A549 (cell line): ENCODE results near the gene ATP2B3. TPM values are rescaled to one million over a fixed set of nuclear protein-coding genes. Genes with fewer than 3 reads are reported as not detected.

Source experiments
- ATAC-seq, 2 experiments: fragments of 200-7000 bp in 1 of 2; fragments of >200 bp in 1 of 2; cut with Nextera tagmentation in 1 of 2; cut with Tn5 transposase in 1 of 2; 3 replicates each; pipeline versions ENCODE4 v1.8.0 to v1.9.1; 2018 to 2020; ENCODE audit warnings: mild to moderate bottlenecking in 1 of 2, moderate library complexity in 1 of 2
- CTCF ChIA-PET: fragments of 300-600 bp; sonication (Branson Sonifier 250); formaldehyde crosslinking; extraction: SDS; loops from one replicate; lab custom pipeline; 2021; ENCODE audit warnings: antibody characterized with exemption, inconsistent platforms; lab: Yijun Ruan, JAX
- POLR2A ChIA-PET: fragments of 350-600 bp; formaldehyde crosslinking; extraction: SDS; loops from one replicate; lab custom pipeline; 2021; ENCODE audit warnings: antibody characterized with exemption, inconsistent platforms; lab: Yijun Ruan, JAX
- DNase-seq, 2 experiments: peaks; one replicate each; pipeline versions ENCODE4 v3.0.0 to v3.0.0-alpha.2; 2011 to 2016; ENCODE audit warnings: low read depth in 1 of 2, low spot score in 1 of 2
- FAIRE-seq: peaks from 2 replicates; lab custom pipeline; 2011; peaks lifted over from hg19 to GRCh38; lab: Jason Lieb, UNC
- H3K27ac ChIP-seq, 2 experiments: fragments of >200 bp; sonication (Bioruptor Twin); formaldehyde crosslinking; 3 replicates each; pipeline ENCODE4 v1.5.1; 2016 to 2017
- H3K4me1 ChIP-seq: fragments of >200 bp; sonication (Bioruptor Twin); formaldehyde crosslinking; 3 replicates; pipeline ENCODE4 v1.6.1; 2016
- H3K4me2 ChIP-seq: fragments of >200 bp; sonication (Bioruptor Twin); formaldehyde crosslinking; 3 replicates; pipeline ENCODE4 v1.6.1; 2016
- H3K4me3 ChIP-seq: fragments of >200 bp; sonication (Bioruptor Twin); formaldehyde crosslinking; 3 replicates; pipeline ENCODE4 v1.5.1; 2016
- H3K9me3 ChIP-seq: fragments of >200 bp; sonication (Bioruptor Twin); formaldehyde crosslinking; 3 replicates; pipeline ENCODE4 v1.6.1; 2016
- CHD4 ChIP-seq: fragments of 200-600 bp; sonication (generic); IDR thresholded peaks from 2 replicates; pipeline ENCODE4 v1.6.1; 2016; ENCODE audit warnings: antibody characterized with exemption, mild to moderate bottlenecking, borderline replicate concordance
- CTCF ChIP-seq: fragments of >200 bp; sonication (Bioruptor Twin); formaldehyde crosslinking; IDR thresholded peaks from 3 replicates; pipeline ENCODE4 v1.5.1; 2016
- EP300 ChIP-seq, 2 experiments: fragments of >200 bp; sonication (Bioruptor Twin); formaldehyde crosslinking; IDR thresholded peaks; 2 replicates in 1 of 2; 3 replicates in 1 of 2; pipeline ENCODE4 v1.6.1; 2016 to 2017
- ESRRA ChIP-seq: fragments of 150-350 bp; IDR thresholded peaks from 2 replicates; pipeline ENCODE4 v1.6.1; 2014; ENCODE audit warnings: mild to moderate bottlenecking, low read length, borderline replicate concordance
- FOSB ChIP-seq: fragments of 250-450 bp; sonication (Bioruptor Pico); IDR thresholded peaks from 2 replicates; pipeline ENCODE4 v1.5.0; 2020; ENCODE audit warnings: mild to moderate bottlenecking, moderate library complexity
- FOSL2 ChIP-seq, 2 experiments: fragments of 450-650 bp in 1 of 2; fragments of >200 bp in 1 of 2; sonication (Bioruptor Twin) in 1 of 2; formaldehyde crosslinking; IDR thresholded peaks; 2 replicates each; pipeline versions ENCODE4 v1.5.0 to v1.6.1; 2016 to 2020; ENCODE audit warnings: mild to moderate bottlenecking in 1 of 2, moderate library complexity in 1 of 2
- HDAC2 ChIP-seq: fragments of 200-600 bp; sonication (generic); IDR thresholded peaks from 2 replicates; pipeline ENCODE4 v1.6.1; 2016
- HOXA7 ChIP-seq: fragments of 250-450 bp; sonication (Bioruptor Pico); IDR thresholded peaks from 2 replicates; pipeline ENCODE4 v1.5.0; 2020; ENCODE audit warnings: mild to moderate bottlenecking, moderate library complexity
- HOXB5 ChIP-seq: fragments of 250-450 bp; sonication (Bioruptor Pico); IDR thresholded peaks from 2 replicates; pipeline ENCODE4 v1.5.0; 2020; ENCODE audit warnings: mild to moderate bottlenecking, moderate library complexity
- KDM1A ChIP-seq: fragments of 200-600 bp; sonication (generic); IDR thresholded peaks from 2 replicates; pipeline ENCODE4 v1.6.1; 2016; ENCODE audit warnings: low read depth, mild to moderate bottlenecking
- MAZ ChIP-seq: fragments of 150-350 bp; IDR thresholded peaks from 2 replicates; pipeline ENCODE4 v1.6.1; 2014; ENCODE audit warnings: antibody characterized with exemption, low read depth, low read length, borderline replicate concordance
- MYC ChIP-seq: IDR thresholded peaks from 2 replicates; pipeline ENCODE4 v1.6.1; 2012; ENCODE audit warnings: mild to moderate bottlenecking, inconsistent platforms, low read length, improper control_type of control experiment, borderline replicate concordance
- NFE2L2 ChIP-seq: fragments of 150-350 bp; conservative IDR thresholded peaks from 2 replicates; pipeline ENCODE4 v1.6.1; 2014; ENCODE audit warnings: low read length
- NR3C1 ChIP-seq: fragments of >200 bp; sonication (Bioruptor Twin); formaldehyde crosslinking; IDR thresholded peaks from 3 replicates; pipeline ENCODE4 v1.6.1; 2017
- PBX3 ChIP-seq: IDR thresholded peaks from 2 replicates; pipeline ENCODE4 v1.6.1; 2012
- POLR2A ChIP-seq: IDR thresholded peaks from 2 replicates; pipeline ENCODE4 v1.6.1; 2012; ENCODE audit warnings: mild to moderate bottlenecking, low read length
- POLR2AphosphoS2 ChIP-seq: conservative IDR thresholded peaks from 2 replicates; pipeline ENCODE4 v1.6.1; 2012; ENCODE audit warnings: low read length, improper control_type of control experiment, inconsistent platforms
- RCOR1 ChIP-seq: fragments of 150-350 bp; IDR thresholded peaks from 2 replicates; pipeline ENCODE4 v1.6.1; 2014; ENCODE audit warnings: antibody characterized with exemption, low read length, low read depth
- RFX5 ChIP-seq: fragments of 450-650 bp; IDR thresholded peaks from 2 replicates; pipeline ENCODE4 v1.7.1; 2014; ENCODE audit warnings: antibody characterized with exemption, mild to moderate bottlenecking, moderate library complexity
- RNF2 ChIP-seq: fragments of 200-600 bp; sonication (generic); IDR thresholded peaks from 2 replicates; pipeline ENCODE4 v1.6.1; 2016; ENCODE audit warnings: low read depth, mild to moderate bottlenecking, antibody characterized with exemption, moderate library complexity, borderline replicate concordance
- TFCP2L1 ChIP-seq: fragments of 250-450 bp; sonication (Bioruptor Pico); IDR thresholded peaks from 2 replicates; pipeline ENCODE4 v1.5.0; 2021; ENCODE audit warnings: mild to moderate bottlenecking
- USF2 ChIP-seq: fragments of 450-650 bp; IDR thresholded peaks from 2 replicates; pipeline ENCODE4 v1.6.1; 2014; ENCODE audit warnings: antibody characterized with exemption
- ZC3H11A ChIP-seq: fragments of 450-650 bp; IDR thresholded peaks from 2 replicates; pipeline ENCODE4 v1.6.1; 2014; ENCODE audit warnings: antibody characterized with exemption, mild to moderate bottlenecking
- ZSCAN20 ChIP-seq: fragments of 250-450 bp; sonication (Bioruptor Pico); IDR thresholded peaks from 2 replicates; pipeline ENCODE4 v1.8.0; 2022; ENCODE audit warnings: mild to moderate bottlenecking, moderate library complexity
- WGBS: methylation state at CpG from one replicate; pipeline ENCODE4 v1.1.6; 2017; ENCODE audit errors: missing lambda C conversion rate; 5-methylcytosine and 5-hydroxymethylcytosine counted together
- polyA plus RNA-seq, 4 experiments: library from polyadenylated mRNA; depleted of rRNA in 3 of 4; stranded (reverse); fragments of >200 nt; fragmentation: RNase III in 1 of 4; extraction: RNeasy Plus Mini Kit Qiagen cat#74134 plus additional on column Dnase treatment in 1 of 4; gene quantifications; 2 replicates in 3 of 4; 3 replicates in 1 of 4; pipeline ENCODE4 v1.2.3, GENCODE V29; 2011 to 2017

Gene ATP2B3
- polyA plus RNA-seq, 2 of the 4 experiments (the other 2 are of a cell fraction), result 0.13 to 0.30 TPM

- POLR2A ChIA-PET, result no interaction called here
- ATAC-seq (no peak), FAIRE-seq (no peak), DNase-seq (no peak)
- WGBS, result 90% methylated on average over 2 of the region's 21 CpGs
- Histone ChIP-seq H3K4me1 (peaks cover 14% of the 10 kb centered on the region), H3K9me3 (no peaks in the 10 kb centered on the region), H3K27ac (no peak overlapping the region), H3K4me2 (no peak overlapping the region), H3K4me3 (no peak overlapping the region)
- no peak for TF ChIP-seq NFE2L2
- no peak for TF ChIP-seq TFCP2L1
- TF ChIP-seq FOSB (CRISPR knock-in tag), result no peak
- no peak for TF ChIP-seq USF2
- TF ChIP-seq PBX3, result no peak
- TF ChIP-seq CTCF, result no peak
- no peak for TF ChIP-seq FOSL2 (IDR thresholded peaks at IDR 0.05)
- no peak for TF ChIP-seq FOSL2 (CRISPR knock-in tag; IDR thresholded peaks at IDR 0.05)
- TF ChIP-seq NR3C1, result no peak
- no peak for TF ChIP-seq KDM1A
- TF ChIP-seq ZC3H11A, result no peak
- TF ChIP-seq MAZ, result no peak
- no peak for TF ChIP-seq EP300 (IDR thresholded peaks at IDR 0.05)
- no peak for TF ChIP-seq ESRRA
- TF ChIP-seq POLR2A, result no peak
- TF ChIP-seq POLR2AphosphoS2, result no peak
- TF ChIP-seq HOXA7 (CRISPR knock-in tag), result no peak
- CTCF ChIA-PET, result interaction anchor here (0.6 to 10.1 kb wide), 7 partner anchors 9 to 36 kb away, joined by 3 to 43 read pairs (median 5); partner anchors contain the start of gene DUSP9
These were observed 108.0 kb downstream of the ATP2B3 start for GRCh38 chrX:153625271-153626024.

GRCh38 chrX:153626025-153626633 lies 108.7 kb downstream of the ATP2B3 start:
- Histone ChIP-seq H3K4me3 (no peak overlapping the region), H3K4me1 (peaks cover 14% of the 10 kb centered on the region), H3K4me2 (no peak overlapping the region), H3K9me3 (no peaks in the 10 kb centered on the region), H3K27ac (no peak overlapping the region)
- no peak for TF ChIP-seq RNF2
- no peak for TF ChIP-seq MYC
- TF ChIP-seq RCOR1, result no peak
- no peak for TF ChIP-seq ZSCAN20 (CRISPR knock-in tag)
- TF ChIP-seq HDAC2, result no peak
- no peak for TF ChIP-seq HOXB5 (CRISPR knock-in tag)
- TF ChIP-seq FOSL2 (IDR thresholded peaks at IDR 0.05), result no peak
- TF ChIP-seq FOSL2 (CRISPR knock-in tag; IDR thresholded peaks at IDR 0.05), result no peak
- TF ChIP-seq RFX5, result no peak
- TF ChIP-seq KDM1A, result no peak
- TF ChIP-seq CHD4, result no peak
- WGBS, result 78% methylated on average over 9 of the region's 16 CpGs
- POLR2A ChIA-PET, result interaction anchor here (0.6 kb wide), 1 partner anchor 21 kb away, joined by 5 read pairs; the partner anchor contains the start of gene DUSP9
- FAIRE-seq, result no peak
- CTCF ChIA-PET, result interaction anchor here (0.6 to 10.1 kb wide), 5 partner anchors 9 to 36 kb away, joined by 3 to 43 read pairs (median 18); partner anchors contain the start of gene DUSP9
- no peak for DNase-seq
- no peak for ATAC-seq
